Measurements from ENCODE around the gene EEA1. TPM values are rescaled to one million over a fixed set of nuclear protein-coding genes. Genes with fewer than 3 reads are reported as not detected.

The EEA1 gene
- total and polyA plus RNA-seq, 2 of the 8 experiments (the other 6 are each of a cell fraction or from before 2014, with no cell fraction given) = 1.0 to 18.8 TPM

DNA sequence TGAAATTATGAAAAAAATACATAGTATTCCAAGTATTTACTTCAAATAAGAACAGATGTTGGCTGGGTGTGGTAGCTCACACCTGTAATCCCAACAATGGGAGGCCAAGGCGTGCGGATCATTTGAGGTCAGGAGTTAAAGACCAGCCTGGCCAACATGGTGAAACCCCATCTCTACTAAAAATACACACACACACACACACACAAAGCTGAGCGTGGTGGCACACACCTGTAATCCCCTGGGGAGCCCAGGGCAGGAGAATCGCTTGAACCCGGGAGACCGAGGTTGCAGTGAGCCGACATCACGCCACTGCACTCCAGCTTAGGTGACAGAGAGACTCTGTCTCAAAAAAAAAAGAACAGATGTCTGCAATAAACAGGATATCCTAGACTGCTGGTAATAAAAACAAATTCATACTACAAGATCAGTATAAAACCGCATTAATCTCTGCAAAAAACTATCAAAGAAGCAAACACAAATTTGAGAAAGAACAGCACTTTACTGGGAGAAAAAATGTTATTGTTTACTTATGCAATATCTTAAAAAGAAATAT lies 23.8 kb downstream of the EEA1 start (continued):
- TF ChIP-seq CHD7 (IDR thresholded peaks at IDR 0.05; ENCODE audit: insufficient replicate concordance, low read length) (no peak), POLR2A (IDR thresholded peaks at IDR 0.05; ENCODE audit: control extremely low read depth in 1 of 2, low read depth in 2 of 2, low read length in 2 of 2) (no peak), RNF2 (IDR thresholded peaks at IDR 0.05; ENCODE audit: borderline replicate concordance, low read depth, low read length, missing control alignments, poor library complexity, severe bottlenecking) (no peak), SP4 (IDR thresholded peaks at IDR 0.05; ENCODE audit: low read length) (no peak), SIX5 (IDR thresholded peaks at IDR 0.05; ENCODE audit: low read depth, low read length) (no peak), RBBP5 (IDR thresholded peaks at IDR 0.05; ENCODE audit: borderline replicate concordance, low read depth, low read length) (no peak)
- TF ChIP-seq, protein P1, sequence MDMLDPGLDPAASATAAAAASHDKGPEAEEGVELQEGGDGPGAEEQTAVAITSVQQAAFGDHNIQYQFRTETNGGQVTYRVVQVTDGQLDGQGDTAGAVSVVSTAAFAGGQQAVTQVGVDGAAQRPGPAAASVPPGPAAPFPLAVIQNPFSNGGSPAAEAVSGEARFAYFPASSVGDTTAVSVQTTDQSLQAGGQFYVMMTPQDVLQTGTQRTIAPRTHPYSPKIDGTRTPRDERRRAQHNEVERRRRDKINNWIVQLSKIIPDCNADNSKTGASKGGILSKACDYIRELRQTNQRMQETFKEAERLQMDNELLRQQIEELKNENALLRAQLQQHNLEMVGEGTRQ (IDR thresholded peaks at IDR 0.05; ENCODE audit: low read length) = no peak

Measured in H1 (cell line).